T-cell (primary cell): ENCODE measurements around the gene FAM171A2. TPM values are rescaled to one million over a fixed set of nuclear protein-coding genes. Genes with fewer than 3 reads are reported as not detected.

Experiments
- ATAC-seq, 4 experiments: fragments of 200-7000 bp in 3 of 4; fragments of 150-1000 bp in 1 of 4; cut with Tn5 transposase; replicated peaks in 1 of 4; 1 replicate in 3 of 4; 2 replicates in 1 of 4; pipeline ENCODE4 v1.10.0; 2021; ENCODE audit warnings: moderate library complexity in 3 of 4, mild to moderate bottlenecking in 2 of 4, moderate number of reproducible peaks in 1 of 4
- CTCF ChIA-PET, 2 donors: fragments of 300-600 bp; sonication (Branson Sonifier 250); formaldehyde crosslinking; loops; one replicate each; lab custom pipeline; 2022; ENCODE audit warnings: antibody characterized with exemption in 2 of 2; lab: Charles Lee
- POLR2A ChIA-PET, 2 donors: fragments of 300-600 bp; sonication (Branson Sonifier 250); formaldehyde crosslinking; loops; one replicate each; lab custom pipeline; 2022; ENCODE audit warnings: antibody characterized with exemption in 2 of 2; lab: Charles Lee
- DNase-seq, 35 experiments: peaks; one replicate each; pipeline versions ENCODE4 v3.0.0 to v3.0.0-alpha.2; 2013 to 2023
- H3K27ac ChIP-seq: one replicate; pipeline ENCODE4 v1.5.1; 2013; ENCODE audit warnings: low read length
- H3K27me3 ChIP-seq, 2 experiments: replicated peaks in 1 of 2; 1 replicate in 1 of 2; 2 replicates in 1 of 2; pipeline versions ENCODE4 v1.6.1 to v1.7.0; 2013; ENCODE audit warnings: low read length in 1 of 2, mixed read lengths in 1 of 2; ENCODE audit not compliant: control insufficient read depth in 2 of 2, insufficient read depth in 2 of 2; ENCODE audit errors: extremely low read depth in 1 of 2
- H3K36me3 ChIP-seq, 2 donors: 1 replicate in 1 of 2; 2 replicates in 1 of 2; pipeline versions ENCODE4 v1.6.1 to v1.7.0; 2013; ENCODE audit warnings: low read length in 1 of 2; ENCODE audit not compliant: control insufficient read depth in 2 of 2, insufficient read depth in 1 of 2; ENCODE audit errors: extremely low read depth in 1 of 2
- H3K4me1 ChIP-seq, 2 experiments: 1 replicate in 1 of 2; 2 replicates in 1 of 2; pipeline versions ENCODE4 v1.6.1 to v1.7.0; 2013; ENCODE audit warnings: low read length in 2 of 2, mixed read lengths in 1 of 2; ENCODE audit not compliant: insufficient read depth in 2 of 2, control insufficient read depth in 1 of 2; ENCODE audit errors: extremely low read depth in 1 of 2
- H3K4me3 ChIP-seq, 2 donors: 1 replicate in 1 of 2; 2 replicates in 1 of 2; pipeline versions ENCODE4 v1.5.1 to v1.7.0; 2013; ENCODE audit warnings: mild to moderate bottlenecking in 2 of 2, low read length in 1 of 2, moderate library complexity in 1 of 2; ENCODE audit not compliant: control insufficient read depth in 1 of 2; ENCODE audit errors: extremely low read depth in 1 of 2
- H3K9me3 ChIP-seq: 2 replicates; pipeline ENCODE4 v1.7.0; 2013
- H3K27ac Mint-ChIP-seq, 2 donors: one replicate each; pipeline ENCODE4 v1.8.0; 2020 to 2021; ENCODE audit warnings: mild to moderate bottlenecking in 2 of 2, mixed read lengths in 2 of 2
- H3K27me3 Mint-ChIP-seq, 2 donors: one replicate each; pipeline ENCODE4 v1.8.0; 2021 to 2022; ENCODE audit warnings: mixed read lengths in 2 of 2
- H3K36me3 Mint-ChIP-seq: one replicate; pipeline ENCODE4 v1.8.0; 2021; ENCODE audit warnings: mixed read lengths
- H3K4me1 Mint-ChIP-seq, 3 donors: one replicate each; pipeline ENCODE4 v1.8.0; 2020 to 2022; ENCODE audit warnings: mixed read lengths in 3 of 3, mild to moderate bottlenecking in 1 of 3
- H3K4me3 Mint-ChIP-seq, 3 donors: one replicate each; pipeline ENCODE4 v1.8.0; 2020 to 2022; ENCODE audit warnings: mild to moderate bottlenecking in 3 of 3, mixed read lengths in 3 of 3, moderate library complexity in 3 of 3
- H3K9me3 Mint-ChIP-seq, 3 donors: one replicate each; pipeline ENCODE4 v1.8.0; 2020 to 2022; ENCODE audit warnings: mixed read lengths in 3 of 3
- WGBS: methylation state at CpG from one replicate; pipeline ENCODE4 v1.1.5; 2013; ENCODE audit warnings: missing lambda C conversion rate; ENCODE audit not compliant: insufficient coverage; 5-methylcytosine and 5-hydroxymethylcytosine counted together
- total RNA-seq, 35 experiments: library from RNA in 6 of 35; stranded (reverse) in 6 of 35; fragments of 120-200 nt in 1 of 35; gene quantifications; one replicate each; pipeline versions ENCODE4 v1.2.1 to v1.2.4 and lab custom pipeline; 2013 to 2026

FAM171A2 gene
- total RNA-seq, 5 donors from 2014 or later (not counting 1 experiment from before 2014, with no cell fraction given), result 0.18 to 1.5 (median 0.89) TPM

GRCh38 chr17:44338702-44339101 lies 25.0 kb downstream of the FAM171A2 start:
- peaks cover 0 to 17% of the 10 kb centered on the region in 2 experiments for H3K27me3 ChIP-seq
- no peaks in the 10 kb centered on the region for H3K9me3 ChIP-seq
- no peaks in the 10 kb centered on the region for H3K4me1 Mint-ChIP-seq
- ATAC-seq, result no peak
- ChIA-PET POLR2A (no interaction called here), CTCF (no interaction called here)
- no peak overlapping the region for H3K4me3 ChIP-seq
- H3K27ac ChIP-seq, result no peak overlapping the region
- DNase-seq, result no peak
- peaks cover 7 to 10% of the 10 kb centered on the region in 2 donors for H3K27me3 Mint-ChIP-seq
- no peaks in the 10 kb centered on the region for H3K4me1 ChIP-seq
- no peaks in the 10 kb centered on the region for H3K36me3 ChIP-seq
- H3K9me3 Mint-ChIP-seq, result no peaks in the 10 kb centered on the region
- H3K27ac Mint-ChIP-seq, result no peak overlapping the region
- no peak overlapping the region for H3K4me3 Mint-ChIP-seq
- 58% methylated on average over 4 of the region's 6 CpGs for WGBS
- no peaks in the 10 kb centered on the region for H3K36me3 Mint-ChIP-seq

GRCh38 chr17:44335968-44336367 lies 27.7 kb downstream of the FAM171A2 start:
- no peaks in the 10 kb centered on the region for H3K9me3 ChIP-seq
- H3K9me3 Mint-ChIP-seq, result no peaks in the 10 kb centered on the region
- H3K4me3 Mint-ChIP-seq, result no peak overlapping the region
- CTCF ChIA-PET, result interaction anchor here in 1 of 2 donors (0.6 kb wide), 1 partner anchor 24 kb away, joined by 4 read pairs; no protein-coding TSS in a partner anchor
- DNase-seq (no peak), ATAC-seq (no peak)
- no peaks in the 10 kb centered on the region for H3K36me3 Mint-ChIP-seq
- H3K27me3 Mint-ChIP-seq, result peaks cover 4% of the 10 kb centered on the region in 2 donors
- H3K27ac ChIP-seq, result no peak overlapping the region
- H3K4me1 Mint-ChIP-seq, result peaks cover 5 to 8% (median 6%) of the 10 kb centered on the region in 3 donors
- H3K27me3 ChIP-seq, result peaks cover 0 to 16% of the 10 kb centered on the region in 2 experiments
- POLR2A ChIA-PET, result no interaction called here
- 65% methylated on average over 2 of the region's 5 CpGs for WGBS
- H3K27ac Mint-ChIP-seq, result no peak overlapping the region
- H3K4me1 ChIP-seq, result peaks cover 0 to 5% of the 10 kb centered on the region in 2 experiments
- H3K4me3 ChIP-seq, result no peak overlapping the region
- no peaks in the 10 kb centered on the region for H3K36me3 ChIP-seq

- H3K27ac Mint-ChIP-seq, result no peak overlapping the region
- H3K9me3 Mint-ChIP-seq, result no peaks in the 10 kb centered on the region
- peaks cover 5 to 8% (median 6%) of the 10 kb centered on the region in 3 donors for H3K4me1 Mint-ChIP-seq
- DNase-seq (no peak), ATAC-seq (no peak)
- no peaks in the 10 kb centered on the region for H3K36me3 ChIP-seq
- ChIA-PET CTCF (interaction anchor here in 1 of 2 donors (0.6 kb wide), 1 partner anchor 24 kb away, joined by 4 read pairs; no protein-coding TSS in a partner anchor), POLR2A (no interaction called here)
- H3K9me3 ChIP-seq, result no peaks in the 10 kb centered on the region
- no peak overlapping the region for H3K4me3 Mint-ChIP-seq
- no CpG with 5 or more reads among the region's 3 CpGs for whole genome bisulfite sequencing
- H3K27me3 Mint-ChIP-seq, result peaks cover 0 to 3% of the 10 kb centered on the region in 2 donors
- H3K4me3 ChIP-seq, result no peak overlapping the region
- H3K27me3 ChIP-seq, result peaks cover 0 to 16% of the 10 kb centered on the region in 2 experiments
- H3K36me3 Mint-ChIP-seq, result no peaks in the 10 kb centered on the region
- peaks cover 0 to 8% of the 10 kb centered on the region in 2 experiments for H3K4me1 ChIP-seq
- no peak overlapping the region for H3K27ac ChIP-seq
These were observed 28.1 kb downstream of the FAM171A2 start for GRCh38 chr17:44335564-44335963.

GRCh38 chr17:44334727-44335126 lies 28.9 kb downstream of the FAM171A2 start:
- peaks cover 0 to 1% of the 10 kb centered on the region in 2 donors for H3K27me3 Mint-ChIP-seq
- H3K27ac Mint-ChIP-seq, result no peak overlapping the region
- no peaks in the 10 kb centered on the region for H3K36me3 Mint-ChIP-seq
- no peak overlapping the region for H3K4me3 ChIP-seq
- H3K4me3 Mint-ChIP-seq, result no peak overlapping the region
- ChIA-PET POLR2A (interaction anchor here in 1 of 2 donors (0.7 kb wide), 1 partner anchor 103 kb away, joined by 5 read pairs; no protein-coding TSS in a partner anchor), CTCF (no interaction called here)
- ATAC-seq, result no peak
- WGBS, result 95% methylated on average over 3 of the region's 3 CpGs
- H3K4me1 ChIP-seq, result peaks cover 0 to 8% of the 10 kb centered on the region in 2 experiments
- H3K4me1 Mint-ChIP-seq, result peaks cover 5 to 8% (median 6%) of the 10 kb centered on the region in 3 donors
- H3K27ac ChIP-seq, result no peak overlapping the region
- no peaks in the 10 kb centered on the region for H3K9me3 Mint-ChIP-seq
- H3K36me3 ChIP-seq, result no peaks in the 10 kb centered on the region
- no peak for DNase-seq
- H3K27me3 ChIP-seq, result peaks cover 0 to 16% of the 10 kb centered on the region in 2 experiments
- H3K9me3 ChIP-seq, result no peaks in the 10 kb centered on the region

- DNase-seq, result no peak
- H3K4me1 ChIP-seq, result peaks cover 0 to 8% of the 10 kb centered on the region in 2 experiments
- no peaks in the 10 kb centered on the region for H3K9me3 Mint-ChIP-seq
- no peak overlapping the region for H3K27ac ChIP-seq
- H3K27ac Mint-ChIP-seq, result no peak overlapping the region
- ChIA-PET CTCF (interaction anchor here in 1 of 2 donors (1.2 kb wide), 1 partner anchor 125 kb away, joined by 4 read pairs; no protein-coding TSS in a partner anchor), POLR2A (interaction anchor here in 1 of 2 donors (0.7 kb wide), 1 partner anchor 103 kb away, joined by 5 read pairs; no protein-coding TSS in a partner anchor)
- H3K36me3 ChIP-seq, result no peaks in the 10 kb centered on the region
- H3K27me3 Mint-ChIP-seq, result peaks cover 0 to 1% of the 10 kb centered on the region in 2 donors
- H3K4me1 Mint-ChIP-seq, result peaks cover 5 to 8% (median 6%) of the 10 kb centered on the region in 3 donors
- H3K4me3 Mint-ChIP-seq, result no peak overlapping the region
- no peaks in the 10 kb centered on the region for H3K9me3 ChIP-seq
- peaks cover 0 to 16% of the 10 kb centered on the region in 2 experiments for H3K27me3 ChIP-seq
- no peaks in the 10 kb centered on the region for H3K36me3 Mint-ChIP-seq
- no peak overlapping the region for H3K4me3 ChIP-seq
- WGBS, result no CpG with 5 or more reads among the region's 2 CpGs
- no peak for ATAC-seq
These were observed 29.3 kb downstream of the FAM171A2 start for GRCh38 chr17:44334315-44334714.

- Histone ChIP-seq H3K9me3 (no peaks in the 10 kb centered on the region), H3K4me3 (no peak overlapping the region), H3K4me1 (peaks cover 0 to 8% of the 10 kb centered on the region in 2 experiments), H3K36me3 (no peaks in the 10 kb centered on the region), H3K27me3 (peaks cover 0 to 14% of the 10 kb centered on the region in 2 experiments), H3K27ac (no peak overlapping the region)
- Mint-ChIP-seq H3K27ac (no peak overlapping the region), H3K4me1 (peaks cover 5 to 8% (median 6%) of the 10 kb centered on the region in 3 donors), H3K27me3 (peaks cover 0 to 1% of the 10 kb centered on the region in 2 donors), H3K4me3 (no peak overlapping the region), H3K36me3 (no peaks in the 10 kb centered on the region), H3K9me3 (no peaks in the 10 kb centered on the region)
- DNase-seq (no peak), ATAC-seq (no peak)
- POLR2A ChIA-PET, result no interaction called here
- CTCF ChIA-PET, result interaction anchor here (0.5 to 1.2 kb wide), 3 partner anchors 115 to 375 kb away, joined by 4 to 8 read pairs (median 4); no protein-coding TSS in a partner anchor
- 75% methylated on average over 4 of the region's 5 CpGs for WGBS
These were observed 30.3 kb downstream of the FAM171A2 start for GRCh38 chr17:44333371-44333770.
